CD4-positive, alpha-beta memory T cell (primary cell): ENCODE results near the gene TBC1D2B. TPM values are rescaled to one million over a fixed set of nuclear protein-coding genes. Genes with fewer than 3 reads are reported as not detected.

Experiments
- CTCF ChIA-PET: fragments of 350-600 bp; sonication (Branson Sonifier 250); formaldehyde crosslinking; loops from one replicate; lab custom pipeline; 2021; ENCODE audit warnings: inconsistent platforms; ENCODE audit not compliant: partially characterized antibody; lab: Charles Lee
- POLR2A ChIA-PET: fragments of 350-600 bp; sonication (Branson Sonifier 250); formaldehyde crosslinking; loops from one replicate; lab custom pipeline; 2021; ENCODE audit not compliant: partially characterized antibody; lab: Charles Lee
- DNase-seq, 5 donors: peaks; one replicate each; pipeline versions ENCODE4 v3.0.0 to v3.0.0-alpha.2; 2020 to 2022; ENCODE audit warnings: mixed read lengths in 1 of 5
- H3K27ac ChIP-seq: one replicate; pipeline ENCODE4 v1.7.0; 2013; ENCODE audit warnings: low read depth, low read length
- H3K27me3 ChIP-seq: 2 replicates; pipeline ENCODE4 v1.7.0; 2013; ENCODE audit warnings: mild to moderate bottlenecking, low read length, moderate library complexity; ENCODE audit not compliant: insufficient read depth
- H3K36me3 ChIP-seq: 2 replicates; pipeline ENCODE4 v1.7.0; 2013; ENCODE audit warnings: mild to moderate bottlenecking, low read length, moderate library complexity; ENCODE audit not compliant: insufficient read depth
- H3K4me1 ChIP-seq: 2 replicates; pipeline ENCODE4 v1.7.0; 2013; ENCODE audit warnings: mild to moderate bottlenecking, low read length, moderate library complexity; ENCODE audit not compliant: insufficient read depth
- H3K4me3 ChIP-seq, 2 donors: one replicate each; pipeline ENCODE4 v1.7.0; 2013; ENCODE audit warnings: low read length in 2 of 2, mild to moderate bottlenecking in 1 of 2
- H3K9me3 ChIP-seq, 2 donors: one replicate each; pipeline ENCODE4 v1.7.0; 2013; ENCODE audit warnings: low read length in 2 of 2, control low read depth in 1 of 2; ENCODE audit not compliant: control insufficient read depth in 1 of 2
- H3K27ac Mint-ChIP-seq, 7 donors: one replicate each; pipeline ENCODE4 v1.8.0; 2020 to 2021; ENCODE audit warnings: mixed read lengths in 7 of 7, mild to moderate bottlenecking in 6 of 7, inconsistent platforms in 3 of 7, moderate library complexity in 3 of 7
- H3K27me3 Mint-ChIP-seq, 2 donors: one replicate each; pipeline ENCODE4 v1.8.0; 2020 to 2021; ENCODE audit warnings: mixed read lengths in 2 of 2
- H3K36me3 Mint-ChIP-seq, 2 donors: one replicate each; pipeline ENCODE4 v1.8.0; 2020 to 2021; ENCODE audit warnings: mixed read lengths in 2 of 2, inconsistent platforms in 1 of 2, mild to moderate bottlenecking in 1 of 2
- H3K4me1 Mint-ChIP-seq, 4 donors: one replicate each; pipeline ENCODE4 v1.8.0; 2020 to 2021; ENCODE audit warnings: mixed read lengths in 4 of 4, mild to moderate bottlenecking in 1 of 4
- H3K4me3 Mint-ChIP-seq, 8 donors: one replicate each; pipeline ENCODE4 v1.8.0; 2020 to 2021; ENCODE audit warnings: mixed read lengths in 8 of 8, mild to moderate bottlenecking in 7 of 8, moderate library complexity in 6 of 8, inconsistent platforms in 3 of 8
- H3K9me3 Mint-ChIP-seq, 8 donors: one replicate each; pipeline ENCODE4 v1.8.0; 2020 to 2021; ENCODE audit warnings: mixed read lengths in 8 of 8, mild to moderate bottlenecking in 5 of 8, inconsistent platforms in 3 of 8, moderate library complexity in 1 of 8
- intact Hi-C: fragments of 100-400 bp; cut with micrococcal nuclease; formaldehyde crosslinking; loops from one replicate; pipeline ENCODE4 v1.15.1; 2023
- polyA plus RNA-seq, 2 donors: library from polyadenylated mRNA; unstranded; fragments of 300-500 nt; fragmentation: Illumina TruSeq; gene quantifications; one replicate each; pipeline ENCODE4 v1.2.3, GENCODE V29; 2021
- total RNA-seq, 2 experiments: library from RNA; stranded (reverse); gene quantifications; one replicate each; pipeline ENCODE4 v1.2.3, GENCODE V29; 2021

Gene TBC1D2B
- total and polyA plus RNA-seq, 4 experiments from 2014 or later: 5.6 to 114 (median 66.8) TPM

DNA sequence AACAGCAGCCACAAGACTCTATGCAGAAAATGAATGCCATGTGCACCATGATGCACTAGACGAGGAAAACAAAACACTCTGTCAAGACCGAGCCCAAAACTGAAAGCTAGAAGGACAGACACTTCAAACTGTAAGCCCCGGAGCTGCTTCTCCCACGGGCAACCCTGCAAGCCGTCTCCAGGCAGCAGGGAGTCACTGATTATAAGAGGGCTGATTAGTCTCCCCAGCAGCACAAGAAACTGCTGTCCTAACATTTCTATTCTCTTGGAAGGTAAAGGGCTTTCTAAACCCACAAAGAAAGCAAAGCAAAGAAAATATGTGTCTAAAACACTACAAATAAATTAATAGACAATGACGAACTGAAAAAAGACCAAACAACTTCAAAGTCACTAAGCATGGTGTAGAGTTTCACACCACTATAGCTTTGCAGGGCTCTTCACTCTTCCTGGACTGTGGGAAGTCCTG, 15.5 kb downstream of the TBC1D2B start:
- H3K36me3 ChIP-seq: no peaks in the 10 kb centered on the region
- intact Hi-C loops: loop anchor here (1.0 to 2.0 kb wide), 2 partner anchors 8 to 15 kb away; partner anchors contain the start of gene TBC1D2B
- Mint-ChIP-seq H3K36me3 (peaks cover 2 to 4% of the 10 kb centered on the region in 2 donors), H3K27me3 (no peaks in the 10 kb centered on the region), H3K4me1 (peaks cover 37 to 58% (median 46%) of the 10 kb centered on the region in 4 donors), H3K9me3 (no peaks in the 10 kb centered on the region), H3K4me3 (peak overlapping the region; percentile 77 to 89 (median 84)), H3K27ac (peak overlapping the region in 5 of 7 donors; percentile 87 to 96 (median 95))
- POLR2A ChIA-PET: interaction anchor here (1.0 to 32.5 kb wide), 9 partner anchors 8 to 69 kb away, joined by 3 to 984 read pairs (median 12); partner anchors contain the start of gene TBC1D2B
- peak in 4 of 5 donors; percentile 50 to 62 (median 56) for DNase-seq
- H3K4me1 ChIP-seq: peaks cover 98% of the 10 kb centered on the region
- CTCF ChIA-PET: interaction anchor here (0.7 to 2.2 kb wide), 7 partner anchors 9 to 102 kb away, joined by 3 to 18 read pairs (median 4); no protein-coding TSS in a partner anchor
- peak overlapping the region; percentile 63 for H3K27ac ChIP-seq
- H3K9me3 ChIP-seq: no peaks in the 10 kb centered on the region
- no peaks in the 10 kb centered on the region for H3K27me3 ChIP-seq
- peak overlapping the region in 1 of 2 donors; percentile 11 for H3K4me3 ChIP-seq

- peaks cover 54 to 63% (median 61%) of the 10 kb centered on the region in 4 donors for H3K4me1 Mint-ChIP-seq
- Histone ChIP-seq H3K4me1 (peaks cover 98% of the 10 kb centered on the region), H3K27ac (no peak overlapping the region), H3K4me3 (no peak overlapping the region), H3K27me3 (no peaks in the 10 kb centered on the region), H3K9me3 (no peaks in the 10 kb centered on the region), H3K36me3 (no peaks in the 10 kb centered on the region)
- CTCF ChIA-PET: interaction anchor here (1.0 to 5.8 kb wide), 4 partner anchors 10 to 52 kb away, joined by 4 to 20 read pairs (median 11); no protein-coding TSS in a partner anchor
- peaks cover 2 to 4% of the 10 kb centered on the region in 2 donors for H3K36me3 Mint-ChIP-seq
- DNase-seq: no peak
- H3K27me3 Mint-ChIP-seq: no peaks in the 10 kb centered on the region
- intact Hi-C loops: no loop called here
- no peaks in the 10 kb centered on the region for H3K9me3 Mint-ChIP-seq
- H3K27ac Mint-ChIP-seq: peak overlapping the region; percentile 57 to 97 (median 90)
- H3K4me3 Mint-ChIP-seq: peak overlapping the region in 3 of 8 donors; percentile 14 to 81 (median 53)
- POLR2A ChIA-PET: interaction anchor here (0.5 to 32.5 kb wide), 7 partner anchors 9 to 44 kb away, joined by 3 to 984 read pairs (median 43); partner anchors contain the start of gene TBC1D2B
Measured at GRCh38 chr15:78060232-78060631, 17.3 kb downstream of the TBC1D2B start.

GRCh38 chr15:78059110-78059839, 18.2 kb downstream of the TBC1D2B start:
- H3K36me3 ChIP-seq: no peaks in the 10 kb centered on the region
- H3K27ac Mint-ChIP-seq: peak overlapping the region; percentile 57 to 98 (median 92)
- POLR2A ChIA-PET: interaction anchor here (0.8 to 32.5 kb wide), 6 partner anchors 8 to 25 kb away, joined by 3 to 984 read pairs (median 59); partner anchors contain the start of gene TBC1D2B
- no peak for DNase-seq
- H3K36me3 Mint-ChIP-seq: peaks cover 2 to 4% of the 10 kb centered on the region in 2 donors
- H3K27me3 Mint-ChIP-seq: no peaks in the 10 kb centered on the region
- H3K4me1 ChIP-seq: peaks cover 98% of the 10 kb centered on the region
- H3K9me3 ChIP-seq: no peaks in the 10 kb centered on the region
- H3K27me3 ChIP-seq: no peaks in the 10 kb centered on the region
- peak overlapping the region in 7 of 8 donors; percentile 16 to 81 (median 51) for H3K4me3 Mint-ChIP-seq
- CTCF ChIA-PET: interaction anchor here (1.0 to 5.8 kb wide), 7 partner anchors 9 to 53 kb away, joined by 3 to 20 read pairs (median 5); no protein-coding TSS in a partner anchor
- H3K27ac ChIP-seq: peak overlapping the region; percentile 64
- peaks cover 64 to 72% (median 66%) of the 10 kb centered on the region in 4 donors for H3K4me1 Mint-ChIP-seq
- intact Hi-C loops: no loop called here
- H3K9me3 Mint-ChIP-seq: no peaks in the 10 kb centered on the region
- H3K4me3 ChIP-seq: no peak overlapping the region

- H3K4me1 Mint-ChIP-seq: peaks cover 67 to 80% (median 72%) of the 10 kb centered on the region in 4 donors
- H3K9me3 Mint-ChIP-seq: no peaks in the 10 kb centered on the region
- H3K4me3 Mint-ChIP-seq: peak overlapping the region in 7 of 8 donors; percentile 2 to 81 (median 48)
- peaks cover 98% of the 10 kb centered on the region for H3K4me1 ChIP-seq
- H3K4me3 ChIP-seq: no peak overlapping the region
- intact Hi-C loops: no loop called here
- H3K27me3 ChIP-seq: no peaks in the 10 kb centered on the region
- ChIA-PET CTCF (interaction anchor here (1.4 to 5.8 kb wide), 5 partner anchors 9 to 50 kb away, joined by 3 to 20 read pairs (median 7); no protein-coding TSS in a partner anchor), POLR2A (interaction anchor here (2.2 to 32.5 kb wide), 5 partner anchors 7 to 24 kb away, joined by 11 to 984 read pairs (median 75); partner anchors contain the start of gene TBC1D2B)
- H3K9me3 ChIP-seq: no peaks in the 10 kb centered on the region
- peak overlapping the region; percentile 86 to 98 (median 93) for H3K27ac Mint-ChIP-seq
- peaks cover 5% of the 10 kb centered on the region for H3K36me3 ChIP-seq
- no peaks in the 10 kb centered on the region for H3K27me3 Mint-ChIP-seq
- peaks cover 6 to 10% of the 10 kb centered on the region in 2 donors for H3K36me3 Mint-ChIP-seq
- no peak for DNase-seq
- H3K27ac ChIP-seq: peak overlapping the region; percentile 64
Measured at GRCh38 chr15:78058401-78058935, 19.0 kb downstream of the TBC1D2B start.

- H3K27me3 ChIP-seq: no peaks in the 10 kb centered on the region
- Mint-ChIP-seq H3K4me1 (peaks cover 67 to 87% (median 75%) of the 10 kb centered on the region in 4 donors), H3K27ac (peak overlapping the region; percentile 86 to 98 (median 93)), H3K36me3 (peaks cover 12% of the 10 kb centered on the region in 2 donors), H3K27me3 (no peaks in the 10 kb centered on the region), H3K9me3 (no peaks in the 10 kb centered on the region), H3K4me3 (peak overlapping the region in 3 of 8 donors; percentile 21 to 27 (median 24))
- intact Hi-C loops: loop anchor here (1.0 kb wide), 1 partner anchor 7 kb away; no protein-coding TSS in a partner anchor
- H3K9me3 ChIP-seq: no peaks in the 10 kb centered on the region
- ChIA-PET CTCF (interaction anchor here (1.1 to 5.8 kb wide), 8 partner anchors 8 to 50 kb away, joined by 3 to 20 read pairs (median 5); no protein-coding TSS in a partner anchor), POLR2A (interaction anchor here (2.2 to 32.5 kb wide), 5 partner anchors 7 to 24 kb away, joined by 17 to 984 read pairs (median 75); partner anchors contain the start of gene TBC1D2B)
- H3K27ac ChIP-seq: peak overlapping the region; percentile 64
- peaks cover 98% of the 10 kb centered on the region for H3K4me1 ChIP-seq
- H3K4me3 ChIP-seq: no peak overlapping the region
- no peak for DNase-seq
- H3K36me3 ChIP-seq: peaks cover 6% of the 10 kb centered on the region
Measured at GRCh38 chr15:78057803-78058202, 19.7 kb downstream of the TBC1D2B start.

DNA sequence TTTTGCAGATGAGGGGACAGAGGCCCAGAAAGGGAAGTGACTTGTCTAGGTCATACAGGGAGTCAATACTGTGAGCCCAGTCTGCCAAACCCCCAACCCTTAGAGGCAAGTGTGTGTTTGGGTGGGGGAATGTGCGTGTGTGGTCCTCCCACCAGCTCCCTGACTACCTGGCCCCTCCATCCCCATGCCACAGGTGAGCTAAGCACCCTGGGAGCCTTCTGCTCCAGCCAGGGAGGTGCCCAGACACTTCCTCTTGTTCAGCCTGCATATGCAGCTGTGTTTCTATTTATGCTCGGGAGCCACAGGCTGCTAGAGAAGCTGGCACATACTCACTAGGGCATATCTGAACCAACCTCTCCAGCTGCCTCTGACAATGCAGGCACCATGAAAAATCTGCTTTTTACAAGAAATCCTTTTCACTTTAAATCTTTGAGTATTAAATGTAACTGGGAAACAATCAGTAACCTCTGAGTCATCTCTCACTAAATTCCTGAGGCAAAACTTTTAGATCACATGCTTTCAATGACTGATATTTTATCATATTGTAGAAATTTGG, 20.7 kb downstream of the TBC1D2B start:
- intact Hi-C loops: loop anchor here (1.0 kb wide), 1 partner anchor 9 kb away; no protein-coding TSS in a partner anchor
- H3K27me3 Mint-ChIP-seq: no peaks in the 10 kb centered on the region
- POLR2A ChIA-PET: interaction anchor here (0.5 to 32.5 kb wide), 7 partner anchors 9 to 39 kb away, joined by 3 to 984 read pairs (median 17); partner anchors contain the start of gene TBC1D2B

More for the DNA sequence above, 20.7 kb downstream of the TBC1D2B start:
- Mint-ChIP-seq H3K4me1 (peaks cover 69 to 91% (median 81%) of the 10 kb centered on the region in 4 donors), H3K9me3 (no peaks in the 10 kb centered on the region), H3K27ac (peak overlapping the region; percentile 86 to 98 (median 93)), H3K4me3 (peak overlapping the region; percentile 31 to 90 (median 82)), H3K36me3 (peaks cover 12 to 20% of the 10 kb centered on the region in 2 donors)
- H3K4me1 ChIP-seq: peaks cover 98% of the 10 kb centered on the region
- no peaks in the 10 kb centered on the region for H3K27me3 ChIP-seq
- H3K4me3 ChIP-seq: peak overlapping the region in 1 of 2 donors; percentile 26
- peaks cover 6% of the 10 kb centered on the region for H3K36me3 ChIP-seq
- peak in 2 of 5 donors; percentile 32 to 54 for DNase-seq
- CTCF ChIA-PET: interaction anchor here (0.7 to 5.8 kb wide), 9 partner anchors 9 to 97 kb away, joined by 3 to 20 read pairs (median 4); no protein-coding TSS in a partner anchor
- no peaks in the 10 kb centered on the region for H3K9me3 ChIP-seq
- peak overlapping the region; percentile 64 for H3K27ac ChIP-seq
